CD1c-positive myeloid dendritic cell (primary cell): ENCODE data around the gene KCNIP4.

ENCODE experiments used
- DNase-seq: peaks from one replicate; pipeline ENCODE4 v3.0.0-alpha.2; 2016; ENCODE audit errors: extremely low spot score

Gene KCNIP4

GRCh38 chr4:21571100-21571499 lies 377.5 kb downstream of the KCNIP4 start:
- no peak for DNase-seq

- no peak for DNase-seq
Measured at GRCh38 chr4:21569638-21570037, 378.9 kb downstream of the KCNIP4 start.

GRCh38 chr4:21555083-21555482 lies 393.5 kb downstream of the KCNIP4 start:
- no peak for DNase-seq

- DNase-seq: no peak
Measured at GRCh38 chr4:21554500-21554899, 394.1 kb downstream of the KCNIP4 start.

GRCh38 chr4:21554066-21554465 lies 394.5 kb downstream of the KCNIP4 start:
- no peak for DNase-seq

- no peak for DNase-seq
Measured at GRCh38 chr4:21552455-21552854, 396.1 kb downstream of the KCNIP4 start.

- no peak for DNase-seq
Measured at GRCh38 chr4:21544955-21545354, 403.6 kb downstream of the KCNIP4 start.

GRCh38 chr4:21544415-21544814 lies 404.2 kb downstream of the KCNIP4 start:
- no peak for DNase-seq

GRCh38 chr4:21543514-21543913 lies 405.1 kb downstream of the KCNIP4 start:
- no peak for DNase-seq

- DNase-seq: no peak
Measured at GRCh38 chr4:21535898-21536297, 412.7 kb downstream of the KCNIP4 start.

- DNase-seq: no peak
Measured at GRCh38 chr4:21531048-21531447, 417.5 kb downstream of the KCNIP4 start.

- DNase-seq: no peak
Measured at GRCh38 chr4:21529214-21529613, 419.4 kb downstream of the KCNIP4 start.

- DNase-seq: no peak
Measured at GRCh38 chr4:21522296-21522695, 426.3 kb downstream of the KCNIP4 start.

- DNase-seq: no peak
Measured at GRCh38 chr4:21517126-21517859, 431.3 kb downstream of the KCNIP4 start.

- DNase-seq: no peak
Measured at GRCh38 chr4:21514022-21514694, 434.4 kb downstream of the KCNIP4 start.

- DNase-seq: no peak
Measured at GRCh38 chr4:21512353-21512752, 436.2 kb downstream of the KCNIP4 start.

- no peak for DNase-seq
Measured at GRCh38 chr4:21507439-21507838, 441.1 kb downstream of the KCNIP4 start.

GRCh38 chr4:21490682-21491081 lies 457.9 kb downstream of the KCNIP4 start:
- no peak for DNase-seq

- DNase-seq: no peak
Measured at GRCh38 chr4:21476757-21477156, 471.8 kb downstream of the KCNIP4 start.

GRCh38 chr4:21474195-21474594 lies 474.4 kb downstream of the KCNIP4 start:
- no peak for DNase-seq

- DNase-seq: no peak
Measured at GRCh38 chr4:21470535-21470934, 478.0 kb downstream of the KCNIP4 start.

GRCh38 chr4:21469438-21470300 lies 478.9 kb downstream of the KCNIP4 start:
- DNase-seq: no peak

GRCh38 chr4:21467551-21467950 lies 481.0 kb downstream of the KCNIP4 start:
- no peak for DNase-seq
